ENCODE results near the gene BAZ1A.

GRCh38 chr14:34713122-34713680 is 162.0 kb downstream of the BAZ1A start:
- TF ChIP-seq CTCF (IDR thresholded peaks at IDR 0.05) (no peak), EP300 (IDR thresholded peaks at IDR 0.05) (no peak), POLR2AphosphoS5 (IDR thresholded peaks at IDR 0.05) (no peak)

Measured in upper lobe of left lung (tissue), 4 donors.